ENCODE data around the gene WDHD1. TPM values are rescaled to one million over a fixed set of nuclear protein-coding genes. Genes with fewer than 3 reads are reported as not detected.
A peak's percentile ranks its signal among the peaks of the same experiment; 100 is the strongest.

The WDHD1 gene
- total RNA-seq, 2 experiments from 2014 or later = 33.5 to 60.3 TPM

- TF ChIP-seq CTCF (conservative IDR thresholded peaks at IDR 0.05; ENCODE audit: low read length) (no peak), EZH2phosphoT487 (IDR thresholded peaks at IDR 0.05; ENCODE audit: borderline replicate concordance, low read depth, low read length) (no peak)
- peaks cover 88% of the 10 kb centered on the region for H3K36me3 ChIP-seq (ENCODE audit: insufficient read depth, low read length)
- H2AFZ ChIP-seq (ENCODE audit: low read length) = no peak overlapping the region
- intact Hi-C loops (cut with micrococcal nuclease; ENCODE audit: unreplicated experiment) = no loop called here
- CTCF ChIA-PET (ENCODE audit: unreplicated experiment) = no interaction called here
- no peak overlapping the region for H3K4me2 ChIP-seq (ENCODE audit: low read length)
- POLR2A ChIA-PET = no interaction called here
- no peaks in the 10 kb centered on the region for H3K9me2 ChIP-seq (ENCODE audit: insufficient read depth, low read length)
- BruUV-seq (replicated peaks) = no TSS peak
- H3K79me2 ChIP-seq (ENCODE audit: insufficient read depth, low read depth, low read length) = no peaks in the 10 kb centered on the region
- H3K27ac ChIP-seq (ENCODE audit: low read depth, low read length, poor library complexity, severe bottlenecking) = no peak overlapping the region
- no peaks in the 10 kb centered on the region for H3K4me1 ChIP-seq (ENCODE audit: insufficient read depth, low read length, poor library complexity, severe bottlenecking)
- H3K9me3 ChIP-seq (ENCODE audit: low read length) = no peaks in the 10 kb centered on the region
- no peak for DNase-seq (ENCODE audit: low spot score)
- no peaks in the 10 kb centered on the region for H4K20me1 ChIP-seq (ENCODE audit: insufficient read depth, low read length)
- no peak overlapping the region for H3K4me3 ChIP-seq (ENCODE audit: low read depth, low read length, poor library complexity, severe bottlenecking)
These were observed 82.0 kb downstream of the WDHD1 start for GRCh38 chr14:54944737-54945391.

- TF ChIP-seq CTCF (conservative IDR thresholded peaks at IDR 0.05; ENCODE audit: low read length) = no peak
- TF ChIP-seq EZH2phosphoT487 (IDR thresholded peaks at IDR 0.05; ENCODE audit: borderline replicate concordance, low read depth, low read length) = no peak
- no TSS peak for BruUV-seq (replicated peaks)
These were observed 84.0 kb downstream of the WDHD1 start for GRCh38 chr14:54942913-54943312.

GRCh38 chr14:54936816-54937215, 90.1 kb downstream of the WDHD1 start:
- POLR2A ChIA-PET = interaction anchor here (1.0 to 1.2 kb wide), 2 partner anchors 400 to 505 kb away, joined by 3 read pairs; no protein-coding TSS in a partner anchor
- Histone ChIP-seq H4K20me1 (ENCODE audit: insufficient read depth, low read length) (no peaks in the 10 kb centered on the region), H3K36me3 (ENCODE audit: insufficient read depth, low read length) (peaks cover 56% of the 10 kb centered on the region), H3K9me2 (ENCODE audit: insufficient read depth, low read length) (no peaks in the 10 kb centered on the region), H3K79me2 (ENCODE audit: insufficient read depth, low read depth, low read length) (no peaks in the 10 kb centered on the region), H3K4me2 (ENCODE audit: low read length) (no peak overlapping the region), H3K9me3 (ENCODE audit: low read length) (no peaks in the 10 kb centered on the region), H2AFZ (ENCODE audit: low read length) (no peak overlapping the region), H3K27ac (ENCODE audit: low read depth, low read length, poor library complexity, severe bottlenecking) (no peak overlapping the region), H3K4me1 (ENCODE audit: insufficient read depth, low read length, poor library complexity, severe bottlenecking) (no peaks in the 10 kb centered on the region), H3K4me3 (ENCODE audit: low read depth, low read length, poor library complexity, severe bottlenecking) (no peak overlapping the region)
- TF ChIP-seq CTCF (conservative IDR thresholded peaks at IDR 0.05; ENCODE audit: low read length) (no peak), EZH2phosphoT487 (IDR thresholded peaks at IDR 0.05; ENCODE audit: borderline replicate concordance, low read depth, low read length) (no peak)
- no TSS peak for BruUV-seq (replicated peaks)
- CTCF ChIA-PET (ENCODE audit: unreplicated experiment) = no interaction called here
- no peak for DNase-seq (ENCODE audit: low spot score)
- intact Hi-C loops (cut with micrococcal nuclease; ENCODE audit: unreplicated experiment) = no loop called here

More at GRCh38 chr14:54942913-54943312, 84.0 kb downstream of the WDHD1 start:
- no peak overlapping the region for H3K4me2 ChIP-seq (ENCODE audit: low read length)
- intact Hi-C loops (cut with micrococcal nuclease; ENCODE audit: unreplicated experiment) = no loop called here
- no peak overlapping the region for H2AFZ ChIP-seq (ENCODE audit: low read length)
- no peaks in the 10 kb centered on the region for H4K20me1 ChIP-seq (ENCODE audit: insufficient read depth, low read length)
- H3K9me3 ChIP-seq (ENCODE audit: low read length) = no peaks in the 10 kb centered on the region
- H3K9me2 ChIP-seq (ENCODE audit: insufficient read depth, low read length) = no peaks in the 10 kb centered on the region
- H3K79me2 ChIP-seq (ENCODE audit: insufficient read depth, low read depth, low read length) = no peaks in the 10 kb centered on the region
- H3K4me3 ChIP-seq (ENCODE audit: low read depth, low read length, poor library complexity, severe bottlenecking) = no peak overlapping the region
- peaks cover 93% of the 10 kb centered on the region for H3K36me3 ChIP-seq (ENCODE audit: insufficient read depth, low read length)
- H3K4me1 ChIP-seq (ENCODE audit: insufficient read depth, low read length, poor library complexity, severe bottlenecking) = no peaks in the 10 kb centered on the region
- POLR2A ChIA-PET = no interaction called here
- no peak overlapping the region for H3K27ac ChIP-seq (ENCODE audit: low read depth, low read length, poor library complexity, severe bottlenecking)
- CTCF ChIA-PET (ENCODE audit: unreplicated experiment) = no interaction called here
- peak; percentile 7 for DNase-seq (ENCODE audit: low spot score)
